ENCODE results near the gene DPF1.

Gene DPF1

DNA sequence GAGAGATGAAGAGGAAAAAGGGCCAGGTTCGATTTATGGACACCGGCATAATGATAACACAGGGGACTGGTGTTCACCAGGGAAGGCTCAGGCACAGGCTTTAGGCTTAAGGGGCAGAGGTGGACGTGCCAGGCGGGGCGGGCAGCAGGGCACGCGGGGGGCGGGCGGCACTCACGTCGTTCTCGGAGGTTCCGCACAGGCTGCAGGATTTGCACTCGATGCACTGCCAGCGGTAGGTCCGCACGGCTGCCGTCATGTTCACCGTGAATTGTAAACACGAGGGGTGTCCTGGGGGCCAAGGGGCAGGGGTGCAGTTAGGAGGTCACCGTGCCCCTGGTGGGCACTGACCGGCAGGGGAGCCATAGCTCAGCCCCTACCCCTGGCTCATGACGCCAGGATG is 10.6 kb downstream of the DPF1 start:
- H3K4me3 ChIP-seq (ENCODE audit: low read length) = no peak overlapping the region
- H3K9me2 ChIP-seq (replicated peaks; ENCODE audit: control insufficient read depth, low read length) = no peaks in the 10 kb centered on the region
- no peaks in the 10 kb centered on the region for H3K9me3 ChIP-seq (ENCODE audit: control insufficient read depth, insufficient read depth, low read length)
- no peak overlapping the region for H3K4me2 ChIP-seq (ENCODE audit: low read length)
- no peaks in the 10 kb centered on the region for H3K79me2 ChIP-seq (ENCODE audit: control insufficient read depth, low read length)
- no peaks in the 10 kb centered on the region for H3K36me3 ChIP-seq (ENCODE audit: control insufficient read depth, low read length)
- H3K27me3 ChIP-seq (ENCODE audit: control insufficient read depth, low read length) = peaks cover 20% of the 10 kb centered on the region
- no peaks in the 10 kb centered on the region for H4K20me1 ChIP-seq (ENCODE audit: control insufficient read depth, insufficient read depth, low read depth, low read length)
- no peaks in the 10 kb centered on the region for H3F3A ChIP-seq (ENCODE audit: control insufficient read depth, insufficient read depth)
- H3K27ac ChIP-seq (ENCODE audit: low read depth, low read length) = no peak overlapping the region
- H3K4me1 ChIP-seq (ENCODE audit: control insufficient read depth, low read length) = peaks cover 19% of the 10 kb centered on the region
- TF ChIP-seq EZH2phosphoT487 (IDR thresholded peaks at IDR 0.05; ENCODE audit: borderline replicate concordance, low read length) = no peak
- TF ChIP-seq, protein P1, sequence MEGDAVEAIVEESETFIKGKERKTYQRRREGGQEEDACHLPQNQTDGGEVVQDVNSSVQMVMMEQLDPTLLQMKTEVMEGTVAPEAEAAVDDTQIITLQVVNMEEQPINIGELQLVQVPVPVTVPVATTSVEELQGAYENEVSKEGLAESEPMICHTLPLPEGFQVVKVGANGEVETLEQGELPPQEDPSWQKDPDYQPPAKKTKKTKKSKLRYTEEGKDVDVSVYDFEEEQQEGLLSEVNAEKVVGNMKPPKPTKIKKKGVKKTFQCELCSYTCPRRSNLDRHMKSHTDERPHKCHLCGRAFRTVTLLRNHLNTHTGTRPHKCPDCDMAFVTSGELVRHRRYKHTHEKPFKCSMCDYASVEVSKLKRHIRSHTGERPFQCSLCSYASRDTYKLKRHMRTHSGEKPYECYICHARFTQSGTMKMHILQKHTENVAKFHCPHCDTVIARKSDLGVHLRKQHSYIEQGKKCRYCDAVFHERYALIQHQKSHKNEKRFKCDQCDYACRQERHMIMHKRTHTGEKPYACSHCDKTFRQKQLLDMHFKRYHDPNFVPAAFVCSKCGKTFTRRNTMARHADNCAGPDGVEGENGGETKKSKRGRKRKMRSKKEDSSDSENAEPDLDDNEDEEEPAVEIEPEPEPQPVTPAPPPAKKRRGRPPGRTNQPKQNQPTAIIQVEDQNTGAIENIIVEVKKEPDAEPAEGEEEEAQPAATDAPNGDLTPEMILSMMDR (IDR thresholded peaks at IDR 0.05; ENCODE audit: low read depth, low read length, poor library complexity, severe bottlenecking) = no peak

GRCh38 chr19:38211766-38212165 is 12.3 kb downstream of the DPF1 start:
- no peak for TF ChIP-seq EZH2phosphoT487 (IDR thresholded peaks at IDR 0.05; ENCODE audit: borderline replicate concordance, low read length)
- TF ChIP-seq, protein P1 (IDR thresholded peaks at IDR 0.05; ENCODE audit: low read depth, low read length, poor library complexity, severe bottlenecking) = no peak

DNA sequence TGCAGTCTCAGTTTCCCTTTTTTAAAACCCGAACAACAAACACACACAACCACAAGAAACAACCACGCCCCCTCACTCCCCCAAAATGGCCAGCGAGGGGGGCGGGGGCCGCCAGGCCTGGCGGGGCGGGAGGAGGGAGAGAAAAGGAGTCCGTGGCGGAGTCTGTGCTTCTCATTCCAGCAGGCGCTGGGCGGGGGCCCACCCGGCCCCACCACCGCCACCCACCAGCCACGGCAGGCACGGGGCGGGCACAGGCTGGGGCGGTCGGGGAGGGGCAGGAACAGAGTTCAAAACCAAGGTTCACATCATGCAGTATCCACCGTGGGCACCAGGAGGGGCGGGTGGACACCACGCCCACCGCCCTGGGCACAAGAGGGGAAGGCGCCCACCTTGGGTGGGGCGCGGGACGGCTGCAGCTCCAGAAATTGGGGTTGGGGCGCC is 12.9 kb downstream of the DPF1 start:
- no peak overlapping the region for H3K4me2 ChIP-seq (ENCODE audit: low read length)
- TF ChIP-seq, protein P1 (IDR thresholded peaks at IDR 0.05; ENCODE audit: low read depth, low read length, poor library complexity, severe bottlenecking) = no peak
- no peak for TF ChIP-seq EZH2phosphoT487 (IDR thresholded peaks at IDR 0.05; ENCODE audit: borderline replicate concordance, low read length)
- H3K79me2 ChIP-seq (ENCODE audit: control insufficient read depth, low read length) = no peaks in the 10 kb centered on the region
- H4K20me1 ChIP-seq (ENCODE audit: control insufficient read depth, insufficient read depth, low read depth, low read length) = no peaks in the 10 kb centered on the region
- no peak overlapping the region for H3K27ac ChIP-seq (ENCODE audit: low read depth, low read length)
- H3K4me1 ChIP-seq (ENCODE audit: control insufficient read depth, low read length) = peaks cover 19% of the 10 kb centered on the region
- H3K9me2 ChIP-seq (replicated peaks; ENCODE audit: control insufficient read depth, low read length) = no peaks in the 10 kb centered on the region
- H3F3A ChIP-seq (ENCODE audit: control insufficient read depth, insufficient read depth) = no peaks in the 10 kb centered on the region
- H3K9me3 ChIP-seq (ENCODE audit: control insufficient read depth, insufficient read depth, low read length) = no peaks in the 10 kb centered on the region
- no peak overlapping the region for H3K4me3 ChIP-seq (ENCODE audit: low read length)
- H3K36me3 ChIP-seq (ENCODE audit: control insufficient read depth, low read length) = no peaks in the 10 kb centered on the region
- peaks cover 20% of the 10 kb centered on the region for H3K27me3 ChIP-seq (ENCODE audit: control insufficient read depth, low read length)

More at GRCh38 chr19:38211766-38212165, 12.3 kb downstream of the DPF1 start:
- no peaks in the 10 kb centered on the region for H3K9me2 ChIP-seq (replicated peaks; ENCODE audit: control insufficient read depth, low read length)
- no peaks in the 10 kb centered on the region for H3K9me3 ChIP-seq (ENCODE audit: control insufficient read depth, insufficient read depth, low read length)
- no peaks in the 10 kb centered on the region for H4K20me1 ChIP-seq (ENCODE audit: control insufficient read depth, insufficient read depth, low read depth, low read length)
- H3K79me2 ChIP-seq (ENCODE audit: control insufficient read depth, low read length) = no peaks in the 10 kb centered on the region
- H3K27ac ChIP-seq (ENCODE audit: low read depth, low read length) = no peak overlapping the region
- H3K27me3 ChIP-seq (ENCODE audit: control insufficient read depth, low read length) = peaks cover 20% of the 10 kb centered on the region
- no peak overlapping the region for H3K4me2 ChIP-seq (ENCODE audit: low read length)
- no peaks in the 10 kb centered on the region for H3F3A ChIP-seq (ENCODE audit: control insufficient read depth, insufficient read depth)
- H3K4me1 ChIP-seq (ENCODE audit: control insufficient read depth, low read length) = peaks cover 19% of the 10 kb centered on the region
- H3K4me3 ChIP-seq (ENCODE audit: low read length) = no peak overlapping the region
- H3K36me3 ChIP-seq (ENCODE audit: control insufficient read depth, low read length) = no peaks in the 10 kb centered on the region

All from DOHH2 (cell line).